Kidney (tissue), 14 donors: Measurements from ENCODE around the gene TIMM50. TPM values are rescaled to one million over a fixed set of nuclear protein-coding genes. Genes with fewer than 3 reads are reported as not detected.

Experiments
- DNase-seq, 5 donors: peaks; one replicate each; pipeline ENCODE4 v3.0.0-alpha.2; 2013 to 2020
- FAIRE-seq: peaks from 2 replicates; lab custom pipeline; 2012; peaks lifted over from hg19 to GRCh38; lab: Jason Lieb, UNC
- H3K27ac ChIP-seq, 2 donors: one replicate each; pipeline ENCODE4 v1.7.0; 2013; ENCODE audit warnings: low read depth in 2 of 2, low read length in 2 of 2, inconsistent platforms in 1 of 2
- H3K27me3 ChIP-seq: one replicate; pipeline ENCODE4 v1.7.1; 2013; ENCODE audit warnings: low read length, inconsistent platforms; ENCODE audit not compliant: control insufficient read depth, insufficient read depth
- H3K36me3 ChIP-seq, 3 donors: one replicate each; pipeline versions ENCODE4 v1.7.0 to v1.7.1; 2013; ENCODE audit warnings: low read length in 3 of 3, control low read depth in 1 of 3, inconsistent platforms in 1 of 3; ENCODE audit not compliant: insufficient read depth in 3 of 3, control insufficient read depth in 2 of 3
- H3K4me1 ChIP-seq, 3 donors: one replicate each; pipeline versions ENCODE4 v1.7.0 to v1.7.1; 2013; ENCODE audit warnings: low read length in 3 of 3, inconsistent platforms in 1 of 3, low read depth in 1 of 3; ENCODE audit not compliant: control insufficient read depth in 2 of 3, insufficient read depth in 2 of 3
- H3K4me3 ChIP-seq, 3 donors: one replicate each; pipeline versions ENCODE4 v1.7.0 to v1.8.1; 2013; ENCODE audit warnings: low read length in 3 of 3, control low read depth in 1 of 3, inconsistent platforms in 1 of 3
- H3K9ac ChIP-seq, 3 donors: one replicate each; pipeline versions ENCODE4 v1.7.0 to v1.7.1; 2013; ENCODE audit warnings: low read length in 3 of 3, control low read depth in 1 of 3, inconsistent platforms in 1 of 3
- H3K9me3 ChIP-seq, 3 donors: one replicate each; pipeline versions ENCODE4 v1.7.0 to v1.7.1; 2013; ENCODE audit warnings: low read length in 3 of 3, control low read depth in 1 of 3, inconsistent platforms in 1 of 3; ENCODE audit not compliant: control insufficient read depth in 2 of 3, insufficient read depth in 1 of 3
- intact Hi-C: fragments of 100-400 bp; cut with DNase I; formaldehyde crosslinking; loops from one replicate; pipeline ENCODE4 v1.11.1; 2022
- polyA plus RNA-seq: library from polyadenylated mRNA; stranded (reverse); fragments of 350-450 nt; fragmentation: Illumina TruSeq; extraction: RNeasy Lipid Tissue Mini Kit (QIAGEN cat#74804); gene quantifications from one replicate; pipeline ENCODE4 v1.2.3, GENCODE V29; 2014; ENCODE audit warnings: low read depth, low replicate concordance; ENCODE audit not compliant: insufficient read depth
- total RNA-seq: library from RNA; stranded (reverse); fragmentation: NEBNext Ultra II Directional; extraction: Animal tissue kit (Norgen Biotek cat#: 25700); gene quantifications from one replicate; pipeline ENCODE4 v1.2.1, GENCODE V29; 2021
- TF ChIP-seq, protein P1 (sequence below): IDR thresholded peaks from 3 replicates; pipeline ENCODE4 v1.5.1; 2012; ENCODE audit warnings: mild to moderate bottlenecking, moderate library complexity, borderline replicate concordance; ENCODE audit not compliant: insufficient read depth; ENCODE audit errors: extremely low read depth
- donor health status: control.
- donor health status: control.
- donor health status: control.
- donor health status: control.
- donor health status: control.
- donor health status: DM: yes; HTN: yes; CAD: no.
- donor health status: Normal renal cell carcinoma (clear cell type).

Gene TIMM50
- total and polyA plus RNA-seq, 2 donors from 2014 or later, result 52.4 to 74.4 TPM

DNA sequence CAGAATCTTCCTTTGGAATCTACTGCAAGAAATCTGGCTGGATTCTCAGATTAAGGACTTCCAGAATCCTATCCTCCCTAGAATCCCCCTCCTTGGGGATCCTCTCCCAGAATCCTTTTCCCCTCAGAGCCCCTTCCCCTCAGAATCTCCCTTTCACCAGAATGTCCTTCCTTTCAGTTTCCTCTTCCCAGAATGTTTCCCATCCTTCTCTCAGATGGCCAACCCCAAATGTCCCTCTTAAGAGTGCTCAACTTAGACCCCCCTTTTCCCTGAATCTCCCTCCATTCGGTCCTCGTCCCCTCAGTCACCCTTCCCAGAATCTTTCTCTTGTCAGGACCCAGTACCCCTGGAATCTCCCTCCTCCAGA, 44.3 kb upstream of the TIMM50 start:
- no peak for FAIRE-seq
- Histone ChIP-seq H3K4me3 (peak overlapping the region; percentile 76 to 97 (median 83)), H3K9ac (peak overlapping the region; percentile 48 to 85 (median 71)), H3K36me3 (peaks cover 7 to 24% (median 9%) of the 10 kb centered on the region in 3 donors), H3K27ac (peak overlapping the region; percentile 12 to 73), H3K27me3 (no peaks in the 10 kb centered on the region), H3K9me3 (no peaks in the 10 kb centered on the region), H3K4me1 (peaks cover 0 to 17% (median 12%) of the 10 kb centered on the region in 3 donors)
- intact Hi-C loops, result no loop called here
- TF ChIP-seq, protein P1, sequence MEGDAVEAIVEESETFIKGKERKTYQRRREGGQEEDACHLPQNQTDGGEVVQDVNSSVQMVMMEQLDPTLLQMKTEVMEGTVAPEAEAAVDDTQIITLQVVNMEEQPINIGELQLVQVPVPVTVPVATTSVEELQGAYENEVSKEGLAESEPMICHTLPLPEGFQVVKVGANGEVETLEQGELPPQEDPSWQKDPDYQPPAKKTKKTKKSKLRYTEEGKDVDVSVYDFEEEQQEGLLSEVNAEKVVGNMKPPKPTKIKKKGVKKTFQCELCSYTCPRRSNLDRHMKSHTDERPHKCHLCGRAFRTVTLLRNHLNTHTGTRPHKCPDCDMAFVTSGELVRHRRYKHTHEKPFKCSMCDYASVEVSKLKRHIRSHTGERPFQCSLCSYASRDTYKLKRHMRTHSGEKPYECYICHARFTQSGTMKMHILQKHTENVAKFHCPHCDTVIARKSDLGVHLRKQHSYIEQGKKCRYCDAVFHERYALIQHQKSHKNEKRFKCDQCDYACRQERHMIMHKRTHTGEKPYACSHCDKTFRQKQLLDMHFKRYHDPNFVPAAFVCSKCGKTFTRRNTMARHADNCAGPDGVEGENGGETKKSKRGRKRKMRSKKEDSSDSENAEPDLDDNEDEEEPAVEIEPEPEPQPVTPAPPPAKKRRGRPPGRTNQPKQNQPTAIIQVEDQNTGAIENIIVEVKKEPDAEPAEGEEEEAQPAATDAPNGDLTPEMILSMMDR, result no peak
- no peak for DNase-seq

DNA sequence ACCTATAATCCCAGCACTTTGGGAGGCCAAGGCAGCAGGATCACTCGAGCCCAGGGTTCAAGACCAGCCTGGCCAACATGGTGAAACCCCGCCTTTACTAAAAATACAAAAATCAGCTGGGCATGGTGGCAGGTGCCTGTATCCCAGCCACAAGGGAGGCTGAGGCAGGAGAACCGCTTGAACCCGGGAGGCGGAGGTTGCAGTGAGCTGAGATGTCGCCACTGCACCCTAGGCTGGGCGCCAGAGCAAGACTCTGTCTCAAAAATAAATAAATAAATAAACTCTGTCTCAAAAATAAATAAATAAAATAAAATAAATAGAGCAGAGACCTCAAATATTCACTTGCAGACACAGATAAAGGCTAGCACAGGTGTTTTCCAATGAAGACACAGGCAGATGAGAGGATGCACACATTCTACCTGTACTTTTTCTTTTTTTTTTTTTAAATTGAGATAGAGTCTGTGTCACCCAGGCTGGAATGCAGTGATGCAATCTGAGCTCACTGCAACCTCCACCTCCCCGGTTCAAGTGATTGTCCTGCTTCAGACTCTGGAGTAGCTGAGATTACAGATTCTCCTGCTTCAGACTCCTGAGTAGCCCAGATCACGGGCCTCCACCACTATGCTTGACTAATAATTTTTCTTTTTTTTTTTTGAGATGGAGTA, 42.2 kb upstream of the TIMM50 start:
- Histone ChIP-seq H3K9ac (no peak overlapping the region), H3K27me3 (no peaks in the 10 kb centered on the region), H3K9me3 (no peaks in the 10 kb centered on the region), H3K4me1 (peaks cover 0 to 17% (median 12%) of the 10 kb centered on the region in 3 donors), H3K4me3 (no peak overlapping the region), H3K27ac (no peak overlapping the region), H3K36me3 (peaks cover 3 to 12% (median 7%) of the 10 kb centered on the region in 3 donors)
- TF ChIP-seq, protein P1, result no peak
- intact Hi-C loops, result no loop called here
- DNase-seq, result no peak
- no peak for FAIRE-seq

DNA sequence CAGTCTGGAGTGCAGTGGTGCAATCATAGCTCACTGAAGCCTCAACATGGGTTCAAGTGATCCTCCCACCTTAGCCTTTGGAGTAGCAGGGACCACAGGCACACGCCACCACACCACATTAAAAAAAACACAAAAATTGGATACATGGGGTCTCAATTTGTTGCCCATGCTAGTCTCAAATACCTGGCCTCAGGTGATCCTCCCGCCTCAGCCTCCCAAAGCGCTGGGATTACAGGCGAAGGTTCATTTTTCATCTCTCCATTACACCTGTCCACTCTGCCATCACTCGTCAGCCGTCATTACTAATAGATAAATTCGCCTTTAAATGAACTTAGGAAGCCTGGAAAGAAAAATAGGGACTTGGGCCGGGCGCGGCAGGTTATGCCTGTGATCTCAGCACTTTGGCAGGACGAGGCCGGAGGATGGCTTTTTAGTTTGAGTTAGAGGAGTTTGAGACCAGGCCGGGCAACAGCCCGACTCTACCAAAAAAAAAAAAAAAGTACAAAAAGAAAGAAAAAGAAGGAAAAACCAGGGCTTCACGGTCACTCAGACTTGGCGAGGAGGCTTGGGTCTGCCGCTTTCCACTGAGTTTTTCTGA, 35.9 kb upstream of the TIMM50 start:
- TF ChIP-seq, protein P1, result no peak
- FAIRE-seq (no peak), DNase-seq (peak in 1 of 5 donors; percentile 38)
- H3K9ac ChIP-seq, result peak overlapping the region; percentile 96 to 97 (median 97)
- H3K4me3 ChIP-seq, result peak overlapping the region; percentile 87 to 97 (median 96)
- H3K36me3 ChIP-seq, result peaks cover 0 to 6% (median 0%) of the 10 kb centered on the region in 3 donors
- H3K27me3 ChIP-seq, result no peaks in the 10 kb centered on the region
- intact Hi-C loops, result no loop called here
- no peaks in the 10 kb centered on the region for H3K9me3 ChIP-seq
- peaks cover 0 to 18% (median 0%) of the 10 kb centered on the region in 3 donors for H3K4me1 ChIP-seq
- H3K27ac ChIP-seq, result peak overlapping the region; percentile 90 to 95
